BJ (cell line): ENCODE measurements around the gene GINM1. TPM values are rescaled to one million over a fixed set of nuclear protein-coding genes. Genes with fewer than 3 reads are reported as not detected.
A peak's percentile ranks its signal among the peaks of the same experiment; 100 is the strongest.

Experiments used
- CTCF ChIA-PET: fragments of 350-600 bp; formaldehyde crosslinking; extraction: SDS; loops from one replicate; lab custom pipeline; 2021; ENCODE audit warnings: antibody characterized with exemption, inconsistent platforms; lab: Yijun Ruan, JAX
- POLR2A ChIA-PET: fragments of 300-600 bp; sonication (Branson Sonifier 250); formaldehyde crosslinking; extraction: SDS; loops from one replicate; lab custom pipeline; 2021; ENCODE audit warnings: antibody characterized with exemption; lab: Charles Lee
- DNase-seq: peaks from one replicate; pipeline ENCODE4 v3.0.0-alpha.2; 2011; ENCODE audit warnings: low read depth
- H3K27me3 ChIP-seq: 2 replicates; pipeline ENCODE4 v1.6.0; 2011; ENCODE audit warnings: low read length; ENCODE audit not compliant: control insufficient read depth, insufficient read depth
- H3K36me3 ChIP-seq: 2 replicates; pipeline ENCODE4 v1.5.1; 2011; ENCODE audit warnings: low read length; ENCODE audit not compliant: control insufficient read depth, insufficient read depth
- H3K4me3 ChIP-seq: 2 replicates; pipeline ENCODE4 v1.5.1; 2011; ENCODE audit warnings: low read depth, mild to moderate bottlenecking, control low read depth, low read length
- CTCF ChIP-seq: IDR thresholded peaks from 2 replicates; pipeline ENCODE4 v1.5.1; 2011; ENCODE audit warnings: low read depth, mild to moderate bottlenecking, control low read depth, inconsistent platforms, low read length, moderate library complexity; ENCODE audit not compliant: insufficient read depth
- polyA minus RNA-seq: library from RNA; depleted of rRNA, polyadenylated mRNA; stranded (reverse); fragments of >200 nt; gene quantifications from 2 replicates; pipeline ENCODE4 v1.2.3, GENCODE V29; 2011; rRNA and poly(A)+ RNA removed
- polyA plus RNA-seq: library from polyadenylated mRNA; depleted of rRNA; stranded (reverse); fragments of >200 nt; gene quantifications from 2 replicates; pipeline ENCODE4 v1.2.3, GENCODE V29; 2011; rRNA removed

GINM1 gene
- polyA plus RNA-seq (38.0 and 52.7 TPM in 2 replicates), polyA minus RNA-seq (7.7 TPM in 2 replicates)

- Histone ChIP-seq H3K27me3 (no peaks in the 10 kb centered on the region), H3K36me3 (no peaks in the 10 kb centered on the region), H3K4me3 (peak within 1 kb of the TSS; percentile 95)
- peak; percentile 62 for DNase-seq
- ChIA-PET CTCF (interaction anchor here (0.8 to 1.5 kb wide), 3 partner anchors 9 to 78 kb away, joined by 3 to 5 read pairs (median 5); no protein-coding TSS in a partner anchor), POLR2A (interaction anchor here (0.6 kb wide), 1 partner anchor 1236 kb away, joined by 3 read pairs; no protein-coding TSS in a partner anchor)
- peak; percentile 82 for TF ChIP-seq CTCF
These were observed at the start of gene GINM1 for GRCh38 chr6:149565527-149566409. Gene GINM1 (plus strand): TSS chr6:149566375. CDS start chr6:149566415, 40 bp downstream.

- DNase-seq = no peak
- no peak for TF ChIP-seq CTCF
- Histone ChIP-seq H3K36me3 (peaks cover 9% of the 10 kb centered on the region), H3K27me3 (no peaks in the 10 kb centered on the region), H3K4me3 (no peak overlapping the region)
- ChIA-PET POLR2A (no interaction called here), CTCF (no interaction called here)
These were observed 36.5 kb upstream of the GINM1 start for GRCh38 chr6:149529650-149530049.

- CTCF ChIA-PET = interaction anchor here (1.3 kb wide), 1 partner anchor 11 kb away, joined by 3 read pairs; the partner anchor contains the start of gene PPIL4
- Histone ChIP-seq H3K27me3 (no peaks in the 10 kb centered on the region), H3K36me3 (peaks cover 9% of the 10 kb centered on the region), H3K4me3 (no peak overlapping the region)
- TF ChIP-seq CTCF = no peak
- DNase-seq = no peak
- POLR2A ChIA-PET = no interaction called here
These were observed 31.4 kb upstream of the GINM1 start for GRCh38 chr6:149534742-149535141.

- no peaks in the 10 kb centered on the region for H3K27me3 ChIP-seq
- no peak overlapping the region for H3K4me3 ChIP-seq
- DNase-seq = no peak
- CTCF ChIA-PET = no interaction called here
- H3K36me3 ChIP-seq = peaks cover 7% of the 10 kb centered on the region
- TF ChIP-seq CTCF = no peak
- POLR2A ChIA-PET = no interaction called here
These were observed 25.0 kb upstream of the GINM1 start for GRCh38 chr6:149541139-149541538.

GRCh38 chr6:149544646-149545257 is 21.4 kb upstream of the GINM1 start:
- ChIA-PET CTCF (interaction anchor here (2.1 to 2.5 kb wide), 3 partner anchors 17 to 516 kb away, joined by 5 to 29 read pairs (median 5); no protein-coding TSS in a partner anchor), POLR2A (no interaction called here)
- H3K4me3 ChIP-seq = peak overlapping the region; percentile 63
- H3K27me3 ChIP-seq = no peaks in the 10 kb centered on the region
- peaks cover 1% of the 10 kb centered on the region; the same call in 1 of the 2 replicates for H3K36me3 ChIP-seq
- TF ChIP-seq CTCF = no peak
- DNase-seq = no peak
